Upper lobe of right lung (tissue), 1 donor: Measurements from ENCODE around the gene TRPC4. TPM values are rescaled to one million over a fixed set of nuclear protein-coding genes. Genes with fewer than 3 reads are reported as not detected.

Experiments
- ATAC-seq: fragments of 200-7000 bp; cut with Tn5 transposase; one replicate; pipeline ENCODE4 v1.9.1; 2020; ENCODE audit warnings: mild to moderate bottlenecking, moderate library complexity
- DNase-seq: peaks from one replicate; pipeline ENCODE4 v3.0.0-alpha.2; 2020
- H3K27ac ChIP-seq: fragments of 200-600 bp; one replicate; pipeline ENCODE4 v1.8.0; 2022
- H3K27me3 ChIP-seq: fragments of 200-600 bp; one replicate; pipeline ENCODE4 v1.8.0; 2022; ENCODE audit warnings: mild to moderate bottlenecking
- H3K36me3 ChIP-seq: fragments of 200-600 bp; one replicate; pipeline ENCODE4 v1.8.0; 2022
- H3K4me1 ChIP-seq: fragments of 200-600 bp; one replicate; pipeline ENCODE4 v1.8.0; 2022
- H3K4me3 ChIP-seq: fragments of 200-600 bp; one replicate; pipeline ENCODE4 v1.8.0; 2022; ENCODE audit warnings: mild to moderate bottlenecking
- H3K9me3 ChIP-seq: fragments of 200-600 bp; one replicate; pipeline ENCODE4 v1.8.0; 2022
- CTCF ChIP-seq: fragments of 200-600 bp; IDR thresholded peaks from one replicate; pipeline ENCODE4 v1.8.0; 2022; ENCODE audit warnings: antibody characterized with exemption
- intact Hi-C: fragments of 100-400 bp; cut with DNase I; formaldehyde crosslinking; loops from one replicate; pipeline ENCODE4 v1.11.0; 2022
- total RNA-seq: library from RNA; stranded (reverse); fragmentation: NEBNext Ultra II Directional; extraction: Animal tissue kit (Norgen Biotek cat#: 25700); gene quantifications from one replicate; pipeline ENCODE4 v1.2.1, GENCODE V29; 2021
- donor health status: DM: no; HTN: yes; CAD: no; lungs with severe emphysema.

Gene TRPC4
- total RNA-seq, 1 donor from 2014 or later: 1.6 TPM

GRCh38 chr13:37906880-37907279, 37.3 kb upstream of the TRPC4 start:
- Histone ChIP-seq H3K36me3 (no peaks in the 10 kb centered on the region), H3K4me1 (no peaks in the 10 kb centered on the region), H3K9me3 (no peaks in the 10 kb centered on the region), H3K27me3 (no peaks in the 10 kb centered on the region), H3K27ac (no peak overlapping the region), H3K4me3 (no peak overlapping the region)
- ATAC-seq (no peak), DNase-seq (no peak)
- intact Hi-C loops: no loop called here
- no peak for TF ChIP-seq CTCF

- Histone ChIP-seq H3K36me3 (no peaks in the 10 kb centered on the region), H3K4me1 (no peaks in the 10 kb centered on the region), H3K9me3 (peaks cover 3% of the 10 kb centered on the region), H3K4me3 (no peak overlapping the region), H3K27me3 (no peaks in the 10 kb centered on the region), H3K27ac (no peak overlapping the region)
- TF ChIP-seq CTCF: no peak
- ATAC-seq (no peak), DNase-seq (no peak)
- intact Hi-C loops: no loop called here
These were observed 36.2 kb upstream of the TRPC4 start for GRCh38 chr13:37905736-37906135.

GRCh38 chr13:37899753-37900152, 30.2 kb upstream of the TRPC4 start:
- intact Hi-C loops: no loop called here
- no peak for TF ChIP-seq CTCF
- H3K27me3 ChIP-seq: no peaks in the 10 kb centered on the region
- no peaks in the 10 kb centered on the region for H3K36me3 ChIP-seq
- H3K4me3 ChIP-seq: no peak overlapping the region
- no peak for ATAC-seq
- no peak overlapping the region for H3K27ac ChIP-seq
- no peak for DNase-seq
- peaks cover 3% of the 10 kb centered on the region for H3K9me3 ChIP-seq
- H3K4me1 ChIP-seq: no peaks in the 10 kb centered on the region

- Histone ChIP-seq H3K4me1 (no peaks in the 10 kb centered on the region), H3K36me3 (no peaks in the 10 kb centered on the region), H3K4me3 (no peak overlapping the region), H3K27me3 (no peaks in the 10 kb centered on the region), H3K27ac (no peak overlapping the region), H3K9me3 (no peaks in the 10 kb centered on the region)
- DNase-seq (no peak), ATAC-seq (no peak)
- intact Hi-C loops: no loop called here
- TF ChIP-seq CTCF: no peak
These were observed 23.7 kb upstream of the TRPC4 start for GRCh38 chr13:37893321-37893720.

GRCh38 chr13:37889820-37890219, 20.2 kb upstream of the TRPC4 start:
- H3K27me3 ChIP-seq: no peaks in the 10 kb centered on the region
- H3K4me1 ChIP-seq: no peaks in the 10 kb centered on the region
- ATAC-seq: no peak
- H3K27ac ChIP-seq: no peak overlapping the region
- no peak for TF ChIP-seq CTCF
- H3K4me3 ChIP-seq: no peak overlapping the region
- no peaks in the 10 kb centered on the region for H3K36me3 ChIP-seq
- no peaks in the 10 kb centered on the region for H3K9me3 ChIP-seq
- intact Hi-C loops: no loop called here
- DNase-seq: no peak

- Histone ChIP-seq H3K27me3 (no peaks in the 10 kb centered on the region), H3K4me3 (no peak overlapping the region), H3K36me3 (no peaks in the 10 kb centered on the region), H3K4me1 (no peaks in the 10 kb centered on the region), H3K27ac (no peak overlapping the region), H3K9me3 (no peaks in the 10 kb centered on the region)
- DNase-seq: no peak
- intact Hi-C loops: no loop called here
- ATAC-seq: no peak
- no peak for TF ChIP-seq CTCF
These were observed 19.5 kb upstream of the TRPC4 start for GRCh38 chr13:37889102-37889501.
